ENCODE data around the gene METTL24.
A peak's percentile ranks its signal among the peaks of the same experiment; 100 is the strongest.

The METTL24 gene

GRCh38 chr6:110369066-110369465 is 10.9 kb upstream of the METTL24 start (continued):
- no peak for TF ChIP-seq ZNF8 (CRISPR knock-in tag; IDR thresholded peaks at IDR 0.05)
- TF ChIP-seq TCF4 (CRISPR knock-in tag; IDR thresholded peaks at IDR 0.05; ENCODE audit: borderline replicate concordance), result no peak
- TF ChIP-seq, protein P1, sequence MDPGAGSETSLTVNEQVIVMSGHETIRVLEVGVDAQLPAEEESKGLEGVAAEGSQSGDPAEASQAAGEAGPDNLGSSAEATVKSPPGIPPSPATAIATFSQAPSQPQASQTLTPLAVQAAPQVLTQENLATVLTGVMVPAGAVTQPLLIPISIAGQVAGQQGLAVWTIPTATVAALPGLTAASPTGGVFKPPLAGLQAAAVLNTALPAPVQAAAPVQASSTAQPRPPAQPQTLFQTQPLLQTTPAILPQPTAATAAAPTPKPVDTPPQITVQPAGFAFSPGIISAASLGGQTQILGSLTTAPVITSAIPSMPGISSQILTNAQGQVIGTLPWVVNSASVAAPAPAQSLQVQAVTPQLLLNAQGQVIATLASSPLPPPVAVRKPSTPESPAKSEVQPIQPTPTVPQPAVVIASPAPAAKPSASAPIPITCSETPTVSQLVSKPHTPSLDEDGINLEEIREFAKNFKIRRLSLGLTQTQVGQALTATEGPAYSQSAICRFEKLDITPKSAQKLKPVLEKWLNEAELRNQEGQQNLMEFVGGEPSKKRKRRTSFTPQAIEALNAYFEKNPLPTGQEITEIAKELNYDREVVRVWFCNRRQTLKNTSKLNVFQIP (CRISPR knock-in tag; IDR thresholded peaks at IDR 0.05; ENCODE audit: borderline replicate concordance, low read depth), result no peak

DNA sequence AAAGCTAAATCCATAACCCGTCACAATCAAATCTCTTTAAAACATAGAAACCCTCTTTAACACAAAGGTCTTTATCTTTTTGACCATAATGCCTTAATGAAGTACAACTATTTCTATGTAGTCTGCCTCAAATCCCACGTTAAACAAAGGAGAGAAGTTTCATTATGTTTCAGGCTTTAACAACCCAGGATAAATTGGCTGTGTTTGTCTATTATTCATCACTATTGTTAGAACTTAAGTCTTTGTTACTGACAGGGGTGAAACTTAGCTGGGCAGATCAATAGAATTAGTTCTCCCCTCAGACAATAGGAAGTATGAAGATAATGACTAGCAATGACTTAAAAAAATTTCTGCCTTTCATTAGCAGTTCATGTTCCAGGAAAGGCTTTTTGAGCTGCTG is 10.1 kb upstream of the METTL24 start:
- no peak for ATAC-seq
- TF ChIP-seq, protein P2, sequence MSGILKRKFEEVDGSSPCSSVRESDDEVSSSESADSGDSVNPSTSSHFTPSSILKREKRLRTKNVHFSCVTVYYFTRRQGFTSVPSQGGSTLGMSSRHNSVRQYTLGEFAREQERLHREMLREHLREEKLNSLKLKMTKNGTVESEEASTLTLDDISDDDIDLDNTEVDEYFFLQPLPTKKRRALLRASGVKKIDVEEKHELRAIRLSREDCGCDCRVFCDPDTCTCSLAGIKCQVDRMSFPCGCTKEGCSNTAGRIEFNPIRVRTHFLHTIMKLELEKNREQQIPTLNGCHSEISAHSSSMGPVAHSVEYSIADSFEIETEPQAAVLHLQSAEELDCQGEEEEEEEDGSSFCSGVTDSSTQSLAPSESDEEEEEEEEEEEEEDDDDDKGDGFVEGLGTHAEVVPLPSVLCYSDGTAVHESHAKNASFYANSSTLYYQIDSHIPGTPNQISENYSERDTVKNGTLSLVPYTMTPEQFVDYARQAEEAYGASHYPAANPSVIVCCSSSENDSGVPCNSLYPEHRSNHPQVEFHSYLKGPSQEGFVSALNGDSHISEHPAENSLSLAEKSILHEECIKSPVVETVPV (CRISPR knock-in tag; IDR thresholded peaks at IDR 0.05), result no peak
- TF ChIP-seq ZNF565 (CRISPR knock-in tag; conservative IDR thresholded peaks at IDR 0.05; ENCODE audit: low read depth) (no peak), OSR1 (CRISPR knock-in tag; IDR thresholded peaks at IDR 0.05) (no peak), ZFP30 (CRISPR knock-in tag; IDR thresholded peaks at IDR 0.05) (no peak), RARB (CRISPR knock-in tag; IDR thresholded peaks at IDR 0.05) (no peak), GLIS3 (CRISPR knock-in tag; IDR thresholded peaks at IDR 0.05) (no peak), ZNF70 (CRISPR knock-in tag; IDR thresholded peaks at IDR 0.05) (no peak), ARNTL (CRISPR knock-in tag; IDR thresholded peaks at IDR 0.05; ENCODE audit: borderline replicate concordance, low read depth) (no peak)

- TF ChIP-seq CSDC2 (CRISPR knock-in tag; IDR thresholded peaks at IDR 0.05) (no peak), ISL1 (CRISPR knock-in tag; IDR thresholded peaks at IDR 0.05) (peak; percentile 96), CREB5 (CRISPR knock-in tag; IDR thresholded peaks at IDR 0.05; ENCODE audit: low read depth) (0 out of 2 replicates have a peak, but pooled peaks have one; percentile 38), ZNF565 (CRISPR knock-in tag; conservative IDR thresholded peaks at IDR 0.05; ENCODE audit: low read depth) (no peak)
- ATAC-seq, result no peak
These were observed 9.7 kb upstream of the METTL24 start for GRCh38 chr6:110367825-110368224.

- TF ChIP-seq RARB (CRISPR knock-in tag; IDR thresholded peaks at IDR 0.05), result no peak
- TF ChIP-seq ZFP3 (CRISPR knock-in tag; IDR thresholded peaks at IDR 0.05), result no peak
- TF ChIP-seq, protein P3, sequence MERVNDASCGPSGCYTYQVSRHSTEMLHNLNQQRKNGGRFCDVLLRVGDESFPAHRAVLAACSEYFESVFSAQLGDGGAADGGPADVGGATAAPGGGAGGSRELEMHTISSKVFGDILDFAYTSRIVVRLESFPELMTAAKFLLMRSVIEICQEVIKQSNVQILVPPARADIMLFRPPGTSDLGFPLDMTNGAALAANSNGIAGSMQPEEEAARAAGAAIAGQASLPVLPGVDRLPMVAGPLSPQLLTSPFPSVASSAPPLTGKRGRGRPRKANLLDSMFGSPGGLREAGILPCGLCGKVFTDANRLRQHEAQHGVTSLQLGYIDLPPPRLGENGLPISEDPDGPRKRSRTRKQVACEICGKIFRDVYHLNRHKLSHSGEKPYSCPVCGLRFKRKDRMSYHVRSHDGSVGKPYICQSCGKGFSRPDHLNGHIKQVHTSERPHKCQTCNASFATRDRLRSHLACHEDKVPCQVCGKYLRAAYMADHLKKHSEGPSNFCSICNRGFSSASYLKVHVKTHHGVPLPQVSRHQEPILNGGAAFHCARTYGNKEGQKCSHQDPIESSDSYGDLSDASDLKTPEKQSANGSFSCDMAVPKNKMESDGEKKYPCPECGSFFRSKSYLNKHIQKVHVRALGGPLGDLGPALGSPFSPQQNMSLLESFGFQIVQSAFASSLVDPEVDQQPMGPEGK (CRISPR knock-in tag; IDR thresholded peaks at IDR 0.05; ENCODE audit: borderline replicate concordance), result no peak
- no peak for TF ChIP-seq GLIS3 (CRISPR knock-in tag; IDR thresholded peaks at IDR 0.05)
- no peak for TF ChIP-seq ZNF8 (CRISPR knock-in tag; IDR thresholded peaks at IDR 0.05)
These were observed 8.8 kb upstream of the METTL24 start for GRCh38 chr6:110366975-110367374.

GRCh38 chr6:110366256-110366655 is 8.1 kb upstream of the METTL24 start:
- no peak for ATAC-seq
- TF ChIP-seq ZNF70 (CRISPR knock-in tag; IDR thresholded peaks at IDR 0.05) (no peak), ESRRG (CRISPR knock-in tag; IDR thresholded peaks at IDR 0.05) (no peak), OSR1 (CRISPR knock-in tag; IDR thresholded peaks at IDR 0.05) (no peak), CREB5 (CRISPR knock-in tag; IDR thresholded peaks at IDR 0.05; ENCODE audit: low read depth) (no peak), RARB (CRISPR knock-in tag; IDR thresholded peaks at IDR 0.05) (no peak), CSDC2 (CRISPR knock-in tag; IDR thresholded peaks at IDR 0.05) (no peak), ZNF565 (CRISPR knock-in tag; conservative IDR thresholded peaks at IDR 0.05; ENCODE audit: low read depth) (no peak), SNAI2 (CRISPR knock-in tag; IDR thresholded peaks at IDR 0.05) (no peak), ZC3H10 (CRISPR knock-in tag; IDR thresholded peaks at IDR 0.05) (no peak), ZFP30 (CRISPR knock-in tag; IDR thresholded peaks at IDR 0.05) (no peak), TOX (CRISPR knock-in tag; IDR thresholded peaks at IDR 0.05; ENCODE audit: borderline replicate concordance) (no peak), ZFP3 (CRISPR knock-in tag; IDR thresholded peaks at IDR 0.05) (no peak), BACH2 (CRISPR knock-in tag; IDR thresholded peaks at IDR 0.05; ENCODE audit: borderline replicate concordance) (no peak), GLIS3 (CRISPR knock-in tag; IDR thresholded peaks at IDR 0.05) (no peak), ZNF8 (CRISPR knock-in tag; IDR thresholded peaks at IDR 0.05) (no peak)
- TF ChIP-seq, protein P1 (CRISPR knock-in tag; IDR thresholded peaks at IDR 0.05; ENCODE audit: borderline replicate concordance, low read depth), result no peak

More at GRCh38 chr6:110366975-110367374, 8.8 kb upstream of the METTL24 start:
- no peak for ATAC-seq

Data from SK-N-SH treated with all-trans-retinoic acid at 6 μM for 48 hours (cell line).